ENCODE measurements around the gene PIAS3.
"Not testable (repeated sequence)": the region's sequence is repeated elsewhere in the genome, so short reads cannot be mapped to it uniquely, and the experiment has no call there.

Gene PIAS3

GRCh38 chr1:145822779-145823331, 36.0 kb downstream of the PIAS3 start:
- DNase-seq = not testable (repeated sequence)

GRCh38 chr1:145818095-145818494, 40.8 kb downstream of the PIAS3 start:
- DNase-seq = not testable (repeated sequence)

GRCh38 chr1:145812977-145813810, 45.7 kb downstream of the PIAS3 start:
- DNase-seq = not testable (repeated sequence)

GRCh38 chr1:145806844-145807243, 52.0 kb downstream of the PIAS3 start:
- no peak for DNase-seq

GRCh38 chr1:145806408-145806807, 52.5 kb downstream of the PIAS3 start:
- no peak for DNase-seq

GRCh38 chr1:145805057-145805456, 53.8 kb downstream of the PIAS3 start:
- no peak for DNase-seq

GRCh38 chr1:145804235-145805045, 54.4 kb downstream of the PIAS3 start:
- no peak for DNase-seq

GRCh38 chr1:145799806-145800205, 59.1 kb downstream of the PIAS3 start:
- DNase-seq = no peak
